GM21360 (cell line): ENCODE data around the gene IFT74.
"Not testable (repeated sequence)": the region's sequence is repeated elsewhere in the genome, so short reads cannot be mapped to it uniquely, and the experiment has no call there.

Source experiments
- ATAC-seq: cut with Tn5 transposase; IDR thresholded peaks from one replicate; pipeline ENCODE4 v1.9.1; 2021; ENCODE audit warnings: mild to moderate bottlenecking, moderate library complexity; ENCODE audit not compliant: unreplicated experiment

IFT74 gene

DNA sequence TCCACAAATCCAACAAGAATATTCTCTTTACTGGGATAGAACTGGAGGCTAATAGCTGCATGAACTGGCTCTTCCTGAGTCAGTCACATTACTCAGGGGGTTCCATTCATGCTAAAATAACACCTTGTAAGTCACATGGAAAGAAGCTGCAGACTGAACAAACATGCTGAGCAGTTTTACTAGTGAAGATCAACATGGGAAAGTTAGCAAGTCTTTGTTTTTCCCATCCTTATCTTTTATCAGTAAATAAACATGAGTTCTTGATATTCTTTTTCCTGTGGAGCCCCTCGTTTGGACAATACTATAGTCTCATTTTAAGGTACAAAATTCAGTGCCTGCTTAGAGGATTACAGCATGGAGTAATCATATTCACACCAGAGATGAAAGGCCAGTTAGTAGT lies 109.1 kb downstream of the IFT74 start:
- no peak for ATAC-seq

DNA sequence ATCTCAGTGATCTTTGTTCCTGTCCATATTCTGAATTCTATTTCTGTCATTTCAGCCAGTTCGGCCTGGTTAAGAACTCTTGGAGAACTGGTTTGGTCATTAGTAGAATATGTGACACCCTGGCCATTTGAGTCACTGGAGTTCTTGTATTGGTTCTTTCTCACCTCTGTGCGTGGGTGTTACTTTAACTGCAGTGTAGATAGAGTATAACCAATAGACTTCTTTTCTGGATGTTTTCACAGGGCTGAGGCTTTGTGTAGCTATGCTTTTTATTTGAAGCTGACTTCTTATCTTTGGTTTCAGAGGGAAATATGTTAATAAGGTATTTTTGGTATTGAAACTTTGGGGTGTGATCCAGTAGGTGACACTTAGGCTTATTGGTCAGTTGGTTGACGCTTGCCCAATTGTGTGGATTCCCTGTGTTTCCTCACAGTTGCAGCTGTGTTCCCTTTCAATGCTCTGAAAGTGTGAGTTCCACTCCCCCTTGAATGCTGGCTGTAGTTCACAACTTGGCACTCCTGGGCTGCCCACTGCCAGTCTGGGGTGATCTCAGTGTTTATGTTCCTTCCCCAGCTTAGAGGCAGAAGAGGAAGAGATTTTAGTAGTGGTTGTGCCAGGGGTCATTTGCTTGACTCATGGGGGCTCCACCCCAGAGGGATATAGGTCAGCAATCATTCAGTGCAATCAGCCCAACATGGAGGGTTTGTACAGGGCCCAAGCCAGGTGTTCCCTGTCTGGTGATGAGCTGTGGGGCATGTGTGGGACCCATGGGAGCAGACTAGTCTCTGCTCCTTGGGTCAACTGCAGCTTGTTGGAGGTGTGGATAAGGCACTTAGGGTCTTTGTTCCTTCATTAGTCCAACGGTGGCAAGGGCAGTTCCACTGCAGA lies 117.9 kb downstream of the IFT74 start:
- no peak for ATAC-seq

DNA sequence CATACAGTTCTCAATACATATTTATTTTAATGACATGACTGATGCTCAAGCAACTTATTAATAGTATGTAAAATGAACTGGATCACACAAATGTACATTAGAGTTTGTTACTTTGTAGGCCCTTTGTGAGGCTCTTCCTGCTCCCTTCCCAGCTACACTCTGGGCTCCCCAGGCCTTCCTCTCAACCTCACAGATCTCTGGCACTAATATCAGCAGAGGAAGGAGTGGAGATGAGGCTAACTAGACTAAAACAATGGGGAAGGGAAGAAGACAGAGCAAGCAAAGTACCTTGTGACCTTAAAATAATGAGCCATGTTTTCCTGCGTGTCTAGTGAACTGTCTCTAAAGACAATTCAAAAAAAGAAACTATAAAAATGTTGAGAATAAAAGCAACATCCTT lies 122.5 kb downstream of the IFT74 start:
- ATAC-seq: no peak

DNA sequence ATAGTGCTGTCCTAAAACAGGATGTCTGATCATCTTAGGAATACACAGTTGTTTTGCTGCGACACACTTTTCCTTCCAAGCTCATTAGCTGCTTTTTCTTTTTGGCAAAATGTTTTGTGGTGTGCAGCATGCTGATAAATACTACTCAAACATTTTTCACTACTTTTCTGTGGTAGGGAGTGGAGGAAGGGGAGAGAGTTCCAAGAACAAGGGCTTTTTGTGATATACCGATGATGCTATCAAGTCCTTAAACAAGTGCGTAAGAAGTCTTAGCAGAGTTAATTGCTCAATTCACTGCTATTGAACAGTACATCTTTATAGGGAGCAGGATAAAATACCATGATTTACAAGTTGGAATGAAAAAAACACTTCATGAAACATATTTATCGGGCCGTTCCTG lies 129.2 kb downstream of the IFT74 start:
- ATAC-seq: no peak

DNA sequence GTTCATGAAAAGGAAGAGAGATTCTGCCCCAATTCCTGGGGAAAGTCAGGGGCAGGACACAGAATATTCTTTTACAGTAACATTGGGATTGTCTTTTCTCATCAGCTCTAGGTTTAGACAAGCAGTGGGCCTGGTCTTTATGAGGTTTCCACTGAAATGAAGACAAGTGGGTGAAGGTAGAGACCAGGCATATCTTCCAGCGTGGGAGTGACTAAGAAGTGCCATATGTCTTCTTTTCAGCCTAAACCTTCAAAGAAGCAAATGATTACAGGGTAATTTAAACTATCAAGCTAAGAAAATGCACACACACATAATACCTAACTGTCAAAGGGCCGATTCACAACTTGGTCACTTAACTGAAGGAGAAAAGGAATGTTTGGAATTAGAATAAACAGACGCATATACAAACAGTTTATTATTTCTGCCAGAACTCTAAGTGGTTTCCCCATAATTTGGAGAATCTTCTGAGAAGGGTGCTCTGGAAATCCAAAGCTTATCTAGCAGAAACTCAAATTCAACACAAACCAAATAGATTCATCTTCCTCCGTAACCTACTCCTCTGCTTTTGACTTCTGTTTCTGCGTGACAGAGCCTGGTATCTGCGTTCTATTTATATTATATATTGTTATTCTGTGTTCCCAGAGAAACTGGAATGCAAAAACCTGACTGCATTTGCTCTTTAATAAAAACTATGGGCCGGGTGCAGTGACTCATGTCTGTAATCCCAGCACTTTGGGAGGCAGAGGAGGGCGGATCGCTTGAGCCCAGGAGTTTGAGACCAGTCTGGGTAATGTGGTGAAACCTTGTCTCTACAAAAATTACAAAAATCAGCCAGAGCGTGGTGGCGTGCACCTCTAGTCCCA lies 130.8 kb downstream of the IFT74 start:
- no peak for ATAC-seq

DNA sequence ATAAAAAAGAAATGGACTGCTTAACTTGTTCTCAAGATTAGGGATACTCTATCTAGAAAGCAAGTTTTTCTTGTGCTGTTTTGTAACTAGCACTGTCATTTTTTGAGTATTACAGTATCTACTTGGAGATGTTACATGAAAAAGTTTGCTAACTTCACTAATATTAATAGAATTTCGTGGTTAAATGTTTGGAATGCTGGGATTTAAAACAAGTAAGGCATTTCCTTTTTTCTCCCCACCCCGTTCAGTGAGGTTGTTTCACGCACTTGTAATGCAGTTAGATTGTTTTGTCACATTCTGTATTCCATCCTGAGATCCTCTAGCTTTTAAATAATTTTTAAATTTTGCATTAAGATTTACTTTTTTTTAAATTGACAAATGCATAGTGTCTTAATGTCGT lies 132.8 kb downstream of the IFT74 start:
- ATAC-seq: no peak

DNA sequence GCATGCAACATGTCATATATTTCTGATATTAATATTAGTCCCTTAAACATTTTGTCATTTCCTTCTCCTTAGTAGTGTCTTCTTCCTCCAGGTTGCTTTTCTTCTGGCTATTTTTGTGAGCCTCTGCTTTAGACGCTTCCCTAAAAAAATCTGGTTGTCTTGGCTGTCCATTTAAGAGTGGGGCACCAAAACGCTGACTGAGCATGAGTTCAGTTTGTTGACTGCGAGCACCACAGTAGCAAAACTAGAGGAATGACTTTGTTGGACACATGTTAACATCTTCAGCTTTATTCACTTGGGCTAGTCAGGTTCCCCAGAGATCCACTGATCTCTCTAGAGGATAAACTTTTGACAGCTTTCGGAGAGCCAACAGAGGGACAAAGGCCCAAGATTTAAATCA lies 133.5 kb downstream of the IFT74 start:
- no peak for ATAC-seq

DNA sequence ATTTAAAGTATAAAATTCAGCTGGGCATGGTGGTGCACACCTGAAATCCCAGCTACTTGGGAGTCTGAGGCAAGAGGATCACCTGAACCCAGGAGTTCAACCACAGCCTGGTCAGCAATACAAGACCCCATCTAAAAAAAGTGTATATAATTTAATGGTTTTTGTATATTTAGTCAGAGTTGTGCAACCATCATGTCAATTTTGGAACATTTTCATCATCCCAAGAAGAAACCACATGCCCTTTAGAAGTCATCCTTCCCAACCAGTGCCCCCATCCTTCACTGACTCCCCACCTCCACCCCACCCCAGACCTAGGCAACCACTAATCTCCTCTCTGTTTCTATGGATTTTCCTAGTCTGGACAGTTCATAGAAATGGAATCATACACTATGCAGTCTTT lies 134.0 kb downstream of the IFT74 start:
- ATAC-seq: no peak

DNA sequence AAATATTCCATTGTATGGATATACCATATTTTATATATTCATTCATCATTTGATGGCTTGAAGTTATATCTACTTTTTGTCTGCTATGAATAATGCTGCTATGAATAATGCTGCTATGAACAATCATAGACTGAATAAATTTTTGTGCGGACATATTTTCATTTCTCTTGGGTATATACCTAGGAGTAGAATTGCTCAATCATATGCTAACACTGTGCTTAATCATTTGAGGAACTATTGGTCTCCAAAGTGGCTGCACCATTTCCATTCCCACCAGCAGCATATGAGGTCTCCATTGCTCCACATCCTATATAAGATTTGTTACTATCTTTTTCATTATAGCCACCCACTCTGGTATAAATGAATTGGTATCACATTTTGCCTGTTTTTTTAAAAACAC lies 134.5 kb downstream of the IFT74 start:
- no peak for ATAC-seq

DNA sequence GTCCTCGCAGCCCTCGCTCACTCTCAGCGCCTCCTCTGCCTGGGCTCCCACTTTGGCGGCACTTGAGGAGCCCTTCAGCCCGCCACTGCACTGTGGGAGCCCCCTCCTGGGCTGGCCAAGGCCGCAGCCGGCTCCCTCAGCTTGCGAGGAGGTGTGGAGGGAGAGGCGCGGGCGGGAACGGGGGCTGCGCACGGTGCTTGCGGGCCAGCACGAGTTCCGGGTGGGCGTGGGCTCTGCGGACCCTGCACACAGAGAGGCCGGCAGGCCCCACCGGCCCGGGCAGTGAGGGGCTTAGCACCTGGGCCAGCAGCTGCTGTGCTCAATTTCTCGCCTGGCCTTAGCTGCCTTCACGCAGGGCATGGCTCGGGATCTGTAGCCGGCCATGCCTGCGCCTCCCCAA lies 136.3 kb downstream of the IFT74 start:
- ATAC-seq: not testable (repeated sequence)

DNA sequence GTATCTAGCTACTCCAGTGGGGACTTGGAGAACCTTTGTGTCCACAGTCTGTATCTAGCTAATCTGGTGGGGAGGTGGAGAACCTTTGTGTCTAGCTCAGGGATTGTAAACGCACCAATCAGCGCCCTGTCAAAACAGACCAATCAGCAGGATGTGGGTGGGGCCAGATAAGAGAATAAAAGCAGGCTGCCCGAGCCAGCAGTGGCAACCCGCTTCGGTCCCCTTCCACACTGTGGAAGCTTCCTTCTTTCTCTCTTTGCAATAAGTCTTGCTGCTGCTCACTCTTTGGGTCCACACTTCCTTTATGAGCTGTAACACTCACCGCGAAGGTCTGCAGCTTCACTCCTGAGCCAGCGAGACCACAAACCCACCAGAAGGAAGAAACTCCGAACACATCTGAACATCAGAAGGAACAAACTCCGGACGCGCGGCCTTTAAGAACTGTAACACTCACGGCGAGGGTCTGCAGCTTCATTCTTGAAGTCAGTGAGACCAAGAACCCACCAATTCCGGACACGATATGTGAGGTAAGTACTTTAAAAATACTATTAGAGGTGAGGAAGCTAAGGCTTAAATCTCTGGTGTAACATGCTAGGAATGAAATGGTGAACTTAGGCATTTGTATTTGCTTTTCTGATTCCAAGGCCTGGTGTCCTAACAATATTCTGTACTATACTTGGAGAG lies 137.3 kb downstream of the IFT74 start:
- ATAC-seq: not testable (repeated sequence)

DNA sequence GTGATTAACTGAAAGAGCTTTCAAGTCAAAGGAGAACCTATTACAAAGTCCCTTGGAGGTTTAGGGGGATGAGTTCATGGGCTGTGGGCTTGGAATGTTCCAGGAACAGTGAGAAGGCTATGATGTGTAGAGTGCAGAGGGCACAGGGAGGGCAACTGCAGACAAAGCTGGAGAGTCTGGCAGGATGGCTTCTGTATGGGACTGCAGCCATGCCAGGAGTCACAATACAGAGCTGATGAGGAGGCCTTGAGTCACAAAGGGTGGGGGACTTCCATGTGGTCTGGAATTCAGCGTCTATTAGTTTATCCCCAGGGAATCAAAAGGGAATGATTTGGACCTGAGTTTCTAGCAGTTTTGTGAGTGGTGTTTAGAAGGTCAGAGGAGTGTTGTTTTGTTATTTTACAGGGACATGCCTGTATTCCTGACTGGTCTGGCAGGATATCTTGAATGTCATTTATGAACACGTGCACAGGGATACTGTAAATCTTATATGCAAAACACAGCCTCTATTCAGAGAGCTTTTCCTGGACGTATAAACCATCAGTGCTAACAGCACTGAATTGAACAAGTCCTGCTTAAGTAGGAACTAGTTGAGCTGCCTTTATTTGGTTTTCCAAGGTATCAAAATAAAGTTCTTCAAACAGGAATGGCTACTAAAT lies 138.6 kb downstream of the IFT74 start:
- ATAC-seq: no peak

DNA sequence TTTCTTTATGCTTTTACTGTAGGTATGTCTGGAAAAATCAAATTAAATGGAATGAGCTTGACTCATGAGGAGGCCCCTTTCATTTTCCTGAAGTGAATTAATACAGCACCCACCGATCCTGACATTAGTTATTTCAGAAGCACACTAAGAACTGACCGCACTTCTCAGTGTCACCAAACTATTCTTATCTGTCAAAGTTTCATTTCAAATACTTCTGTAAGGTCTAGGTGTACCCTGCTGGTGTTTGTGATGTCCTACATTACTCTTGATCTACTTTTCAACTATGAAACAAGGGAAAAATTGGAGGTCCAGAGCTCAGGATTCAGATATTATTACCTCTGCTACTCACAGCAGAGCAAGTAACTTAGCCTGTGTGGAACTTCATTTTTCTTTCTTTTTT lies 151.0 kb downstream of the IFT74 start:
- no peak for ATAC-seq

DNA sequence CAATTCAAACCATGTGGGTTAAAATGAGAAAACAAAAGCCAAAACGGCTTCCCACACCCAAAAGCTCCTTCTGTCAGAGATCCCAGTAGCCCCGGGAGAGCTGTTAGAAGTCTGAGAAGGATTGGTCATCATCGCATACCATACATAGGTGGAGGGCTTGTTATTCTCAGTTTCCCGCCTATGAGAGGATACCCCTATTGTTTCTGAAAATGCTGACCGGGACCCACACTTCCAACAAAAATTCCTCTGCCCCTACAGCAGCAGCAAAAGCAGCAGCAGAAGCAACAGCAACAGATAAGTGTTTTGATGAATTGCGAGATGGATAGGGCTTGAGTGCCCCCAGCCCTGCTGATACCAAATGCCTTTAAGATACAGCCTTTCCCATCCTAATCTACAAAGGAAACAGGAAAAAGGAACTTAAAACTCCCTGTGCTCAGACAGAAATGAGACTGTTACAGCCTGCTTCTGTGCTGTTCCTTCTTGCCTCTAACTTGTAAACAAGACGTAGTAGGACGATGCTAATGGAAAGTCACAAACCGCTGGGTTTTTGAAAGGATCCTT lies 152.8 kb downstream of the IFT74 start, which contains the start of gene TEK:
TSS of gene TEK (plus strand) at position 245 of the 561 bp plus-strand sequence. CDS start 366 bp downstream, outside the sequence.
- no peak for ATAC-seq

DNA sequence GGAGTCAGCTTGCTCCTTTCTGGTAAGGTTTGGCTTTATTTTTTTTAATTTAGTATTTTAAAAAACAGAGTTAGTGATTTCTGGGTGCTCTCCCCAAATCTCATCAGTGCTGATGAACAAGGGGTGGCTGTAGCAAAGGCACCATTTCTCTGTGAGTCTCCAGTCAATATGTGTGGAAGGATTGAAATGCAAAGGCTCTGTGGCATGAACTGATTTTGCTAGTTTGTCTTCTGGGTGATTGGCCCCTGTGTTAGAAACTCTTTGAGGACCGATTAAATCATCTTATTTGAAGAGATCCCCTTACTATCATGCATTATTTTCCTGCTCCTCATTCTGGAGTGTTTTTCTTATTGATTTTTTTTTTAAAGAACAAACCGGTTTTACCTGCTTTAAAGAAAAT lies 153.4 kb downstream of the IFT74 start:
- ATAC-seq: no peak

DNA sequence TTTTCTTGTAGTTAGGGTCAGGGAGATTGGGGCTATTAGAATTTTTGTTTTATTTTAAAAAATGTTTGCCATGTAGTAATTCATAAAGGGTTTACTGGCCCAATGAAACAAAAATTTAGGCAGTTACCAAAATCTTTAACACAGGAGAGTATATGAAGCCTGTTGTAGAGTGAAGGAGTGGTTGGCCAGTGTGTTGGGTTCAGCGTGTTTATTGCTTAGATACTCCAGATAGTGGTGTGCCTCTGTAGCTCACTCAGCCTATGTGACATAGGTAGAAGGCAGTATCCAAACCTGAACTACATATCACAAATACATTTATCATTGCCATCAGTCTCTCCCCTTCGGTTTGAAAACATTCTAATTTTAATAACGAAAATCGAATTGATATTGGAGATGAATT lies 154.0 kb downstream of the IFT74 start:
- no peak for ATAC-seq

DNA sequence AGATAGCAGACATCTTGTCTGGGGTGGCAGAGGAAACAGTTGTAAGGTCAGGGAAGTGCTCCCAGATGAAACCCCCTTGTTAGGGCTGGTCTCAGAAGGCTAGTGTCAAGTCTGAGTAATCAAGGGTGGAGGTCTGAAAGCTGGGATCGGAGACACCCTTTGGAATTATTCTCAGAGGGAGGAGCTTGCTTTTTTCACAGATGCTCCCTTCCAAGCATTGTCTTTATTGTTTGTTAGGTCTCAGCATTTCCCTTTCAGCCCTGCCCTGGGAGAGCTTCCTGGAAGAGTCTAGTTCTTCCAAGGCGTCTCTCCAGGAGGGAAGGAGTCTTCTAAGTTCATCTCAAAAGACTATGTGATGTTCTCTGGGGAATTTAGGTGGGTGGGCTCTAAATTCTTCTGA lies 156.0 kb downstream of the IFT74 start:
- ATAC-seq: no peak
